ENCODE measurements around the gene MOGAT1. TPM values are rescaled to one million over a fixed set of nuclear protein-coding genes. Genes with fewer than 3 reads are reported as not detected.

Gene MOGAT1
- total and polyA plus RNA-seq, 2 of the 4 experiments (the other 2 are of a cell fraction) = not detected

DNA sequence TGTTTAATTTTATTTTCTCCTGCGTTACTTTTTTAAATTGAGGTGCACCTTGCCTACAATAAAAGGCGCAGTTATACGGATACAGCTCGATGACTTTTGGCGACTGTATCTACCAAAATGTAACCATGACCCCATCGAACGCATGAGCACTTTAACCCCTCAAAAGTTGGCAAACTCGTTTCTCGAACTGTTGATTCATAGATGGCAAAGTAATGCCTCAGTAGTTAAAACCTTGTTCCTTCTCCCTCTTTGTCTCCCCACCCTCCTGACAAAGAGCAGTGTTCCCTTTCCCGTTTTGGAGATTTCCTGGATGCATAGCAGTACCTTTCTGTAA, 577 bp downstream of the MOGAT1 start:
- ATAC-seq (ENCODE audit: low read depth) (no peak), DNase-seq (no peak)
- dilution Hi-C loops (cut with HindIII; ENCODE audit: low sequenced_read_pairs, unreplicated experiment) = no loop called here
- no TSS peak for BruUV-seq (replicated peaks)
- H2AK9ac ChIP-seq (replicated peaks; ENCODE audit: low read depth, low read length, poor library complexity) = no peak overlapping the region
- peak overlapping the region; percentile 59; the same call in 1 of the 2 replicates for H3K23ac ChIP-seq (ENCODE audit: low read depth, low read length)
- peak overlapping the region; percentile 56 for H2AFZ ChIP-seq (replicated peaks; ENCODE audit: low read length, poor library complexity)
- H3K4ac ChIP-seq (ENCODE audit: low read depth, low read length) = no peak overlapping the region
- H3K4me1 ChIP-seq (ENCODE audit: control insufficient read depth, insufficient read depth, low read length) = no peaks in the 10 kb centered on the region
- H2AK5ac ChIP-seq (ENCODE audit: low read depth, low read length) = no peak overlapping the region
- no peak overlapping the region for H3K18ac ChIP-seq (ENCODE audit: low read depth, low read length)
- TF ChIP-seq MAFK (IDR thresholded peaks at IDR 0.05; ENCODE audit: low read depth, low read length) = no peak
- no peaks in the 10 kb centered on the region for H3K79me1 ChIP-seq (ENCODE audit: low read depth in 1 of 2, low read length in 2 of 2)
- H3K36me3 ChIP-seq (ENCODE audit: control insufficient read depth, insufficient read depth, low read length) = no peaks in the 10 kb centered on the region
- intact Hi-C loops (cut with micrococcal nuclease) = no loop called here
- no peak overlapping the region for H2BK120ac ChIP-seq (ENCODE audit: low read depth, low read length)
- 22% methylated on average over 5 of the region's 10 CpGs; no CpG with 5 or more reads in 1 of the 2 experiments for WGBS, 2 experiments (ENCODE audit: extremely low coverage in 2 of 2, insufficient read length in 1 of 2)
- ChIA-PET CTCF (interaction anchor here (0.5 kb wide), 1 partner anchor 257 kb away, joined by 3 read pairs; no protein-coding TSS in a partner anchor), POLR2A (ENCODE audit: unreplicated experiment) (no interaction called here)
- H3K9me3 ChIP-seq (ENCODE audit: control insufficient read depth, insufficient read depth, low read length) = no peaks in the 10 kb centered on the region
- no peaks in the 10 kb centered on the region for H3K9me1 ChIP-seq (ENCODE audit: insufficient read depth, low read length)
- no peak overlapping the region for H3K56ac ChIP-seq (ENCODE audit: extremely low read depth, insufficient read depth, low read length)
- no peaks in the 10 kb centered on the region for H4K20me1 ChIP-seq (ENCODE audit: insufficient read depth, low read length)
- peak overlapping the region; percentile 39; the same call in 1 of the 2 replicates for H3K4me3 ChIP-seq (ENCODE audit: insufficient read depth, low read depth, low read length)
- H3K27me3 ChIP-seq (ENCODE audit: control insufficient read depth, insufficient read depth, low read length) = peaks cover 36% of the 10 kb centered on the region
- H2BK5ac ChIP-seq (ENCODE audit: low read depth, low read length, poor library complexity, severe bottlenecking) = no peak overlapping the region
- H4K8ac ChIP-seq (ENCODE audit: low read depth in 2 of 2, low read length in 2 of 2) = no peak overlapping the region
- H3K14ac ChIP-seq (replicated peaks; ENCODE audit: low read depth, low read length) = no peak overlapping the region
- H3K4me2 ChIP-seq (ENCODE audit: low read depth, low read length) = peak overlapping the region; percentile 44
- H3K9ac ChIP-seq (ENCODE audit: low read depth, low read length) = no peak overlapping the region
- H4K91ac ChIP-seq (ENCODE audit: insufficient read depth, low read depth, low read length) = no peak overlapping the region
- H4K5ac ChIP-seq (ENCODE audit: low read depth, low read length) = no peak overlapping the region
- no peak overlapping the region for H2BK15ac ChIP-seq (ENCODE audit: low read depth, low read length)
- no peak overlapping the region for H3K27ac ChIP-seq (ENCODE audit: insufficient read depth, low read length)
- in situ Hi-C loops (cut with MboI; ENCODE audit: low sequenced_read_pairs) = no loop called here
- no peak overlapping the region for H2BK20ac ChIP-seq (ENCODE audit: low read depth, low read length)
